HPDE6-E6E7 (cell line): Measurements from ENCODE around the gene DTX4.

Experiments used
- DNase-seq: peaks from one replicate; pipeline ENCODE4 v3.0.0; 2011; ENCODE audit warnings: missing footprints; ENCODE audit errors: extremely low spot score

The DTX4 gene

GRCh38 chr11:59192446-59193020, 20.6 kb downstream of the DTX4 start:
- DNase-seq, result no peak

- no peak for DNase-seq
Observed at GRCh38 chr11:59193587-59194130, 21.7 kb downstream of the DTX4 start.

- no peak for DNase-seq
Observed at GRCh38 chr11:59195586-59195985, 23.7 kb downstream of the DTX4 start.

- DNase-seq, result no peak
Observed at GRCh38 chr11:59196777-59197176, 24.8 kb downstream of the DTX4 start.

- DNase-seq, result no peak
Observed at GRCh38 chr11:59197991-59198390, 26.1 kb downstream of the DTX4 start.

- DNase-seq, result no peak
Observed at GRCh38 chr11:59198726-59199125, 26.8 kb downstream of the DTX4 start.

- DNase-seq, result no peak
Observed at GRCh38 chr11:59199546-59200422, 27.9 kb downstream of the DTX4 start.

GRCh38 chr11:59200423-59200746, 28.5 kb downstream of the DTX4 start:
- no peak for DNase-seq

- peak; percentile 22 for DNase-seq
Observed at GRCh38 chr11:59201353-59201752, 29.4 kb downstream of the DTX4 start.

GRCh38 chr11:59204746-59205145, 32.8 kb downstream of the DTX4 start:
- no peak for DNase-seq

GRCh38 chr11:59205648-59206047, 33.7 kb downstream of the DTX4 start:
- DNase-seq, result no peak

- DNase-seq, result peak; percentile 17
Observed at GRCh38 chr11:59206635-59207034, 34.7 kb downstream of the DTX4 start.

GRCh38 chr11:59207988-59208451, 36.1 kb downstream of the DTX4 start:
- DNase-seq, result peak; percentile 27

GRCh38 chr11:59208956-59209355, 37.0 kb downstream of the DTX4 start:
- DNase-seq, result no peak

- DNase-seq, result no peak
Observed at GRCh38 chr11:59212222-59212621, 40.3 kb downstream of the DTX4 start.

- no peak for DNase-seq
Observed at GRCh38 chr11:59212744-59213631, 41.1 kb downstream of the DTX4 start, which contains the start of gene MPEG1. TSS of gene MPEG1 (minus strand) at chr11:59212927. CDS start at chr11:59212865, 62 bp downstream.

- DNase-seq, result no peak
Observed at GRCh38 chr11:59214141-59214893, 42.4 kb downstream of the DTX4 start.

GRCh38 chr11:59216641-59217564, 45.0 kb downstream of the DTX4 start:
- DNase-seq, result peak; percentile 63

GRCh38 chr11:59218319-59218718, 46.4 kb downstream of the DTX4 start:
- DNase-seq, result no peak

- no peak for DNase-seq
Observed at GRCh38 chr11:59218893-59219292, 47.0 kb downstream of the DTX4 start.
